ENCODE results near the gene ZIC1.

Gene ZIC1

DNA sequence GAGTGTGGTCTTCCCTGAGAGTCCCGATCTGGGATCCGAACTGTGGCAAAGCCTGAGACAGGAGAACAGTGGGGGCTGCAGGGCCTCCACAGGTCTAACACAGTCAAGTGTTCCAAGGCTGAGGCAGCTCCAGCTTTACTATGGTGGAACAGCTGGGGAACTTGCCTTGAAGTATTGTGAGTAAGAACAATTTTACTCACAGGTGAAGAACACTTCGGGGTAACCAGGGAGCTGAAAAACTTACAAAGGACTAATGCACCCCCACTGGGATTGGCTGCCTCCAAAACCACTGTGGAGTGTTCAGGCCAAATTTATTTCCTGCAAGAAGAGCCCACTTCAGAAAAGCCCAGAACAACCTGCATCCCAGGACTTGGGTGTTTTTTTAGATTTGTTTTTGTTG is 28.2 kb upstream of the ZIC1 start:
- no peak for DNase-seq

DNA sequence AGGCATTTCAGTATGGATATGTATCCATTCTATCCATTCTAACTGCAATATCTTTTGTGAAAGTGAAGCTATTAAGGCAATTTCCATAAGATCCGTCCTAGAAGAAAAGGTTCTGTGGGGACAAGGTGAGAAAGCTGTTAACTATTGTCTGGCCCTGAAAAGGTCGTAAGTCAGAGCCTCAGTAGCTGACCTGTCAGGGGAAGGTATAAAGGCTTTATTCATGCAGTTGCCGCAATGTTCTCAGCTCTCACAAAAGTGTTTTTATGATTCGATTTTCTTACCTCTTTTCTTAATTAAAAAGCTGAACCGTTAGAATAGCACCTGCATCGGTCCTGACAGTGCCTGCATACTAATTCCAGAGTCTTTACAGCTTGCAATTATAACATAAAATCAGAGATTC is 27.6 kb upstream of the ZIC1 start:
- DNase-seq = no peak

DNA sequence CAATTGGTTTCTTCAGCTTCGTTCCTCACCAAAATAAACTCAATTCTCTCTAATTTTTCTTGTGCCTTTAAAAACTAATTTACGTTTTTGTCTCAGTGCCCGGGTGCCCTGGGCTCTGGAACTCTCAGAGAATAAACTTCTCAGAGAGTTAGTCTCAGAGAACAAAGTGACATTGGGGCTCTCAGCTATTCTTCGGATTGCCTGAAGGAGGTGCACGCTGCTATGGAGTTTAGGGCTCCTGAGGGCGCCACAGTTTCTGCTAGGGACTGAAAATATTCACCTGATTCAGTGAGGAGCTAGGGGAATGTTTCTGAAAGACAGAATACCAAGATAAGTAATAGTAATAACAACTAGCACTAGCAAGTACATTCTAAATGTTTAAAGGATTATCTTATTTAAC is 25.5 kb upstream of the ZIC1 start:
- DNase-seq = no peak

DNA sequence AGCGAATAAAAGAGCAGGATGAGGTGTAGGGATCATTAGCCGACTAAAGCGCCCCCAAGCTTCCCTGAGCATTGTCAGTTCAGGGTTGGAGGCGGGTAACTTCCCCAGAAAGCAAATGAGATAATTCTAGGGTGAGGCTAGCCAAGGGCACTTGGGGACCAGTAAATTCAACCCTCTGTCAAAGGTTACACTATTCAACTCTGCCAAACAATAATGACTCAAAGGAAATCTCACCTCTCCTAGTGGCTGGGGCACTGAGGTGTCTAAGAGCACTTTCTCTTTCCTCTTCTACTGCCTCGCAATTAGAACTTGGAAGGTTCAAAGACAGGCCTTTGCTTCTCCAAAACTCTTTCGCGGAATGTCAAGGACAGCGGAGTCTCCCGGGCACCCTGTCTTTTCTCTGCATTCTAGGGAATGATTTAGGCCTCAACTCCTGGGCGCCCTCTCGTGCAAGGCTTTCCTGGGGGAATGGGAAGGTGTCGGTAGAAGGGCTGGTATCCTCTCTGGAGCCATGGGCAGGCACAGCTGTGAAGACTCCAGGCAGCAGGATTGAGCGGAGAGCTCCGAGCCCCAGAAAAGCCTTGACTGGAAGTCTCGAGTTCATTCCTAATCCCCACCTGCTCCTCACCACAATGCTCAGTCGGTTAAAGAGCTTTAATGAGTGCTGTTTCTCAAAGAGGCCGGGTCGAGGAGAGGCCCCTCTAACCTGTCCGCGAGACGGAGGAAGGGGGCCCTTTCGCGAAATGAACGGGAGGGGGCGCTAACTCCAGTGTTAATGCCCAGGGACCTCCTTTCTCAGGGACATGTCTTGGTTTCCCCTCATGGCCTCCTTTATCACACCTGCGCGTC is 24.7 kb upstream of the ZIC1 start:
- no peak for DNase-seq

DNA sequence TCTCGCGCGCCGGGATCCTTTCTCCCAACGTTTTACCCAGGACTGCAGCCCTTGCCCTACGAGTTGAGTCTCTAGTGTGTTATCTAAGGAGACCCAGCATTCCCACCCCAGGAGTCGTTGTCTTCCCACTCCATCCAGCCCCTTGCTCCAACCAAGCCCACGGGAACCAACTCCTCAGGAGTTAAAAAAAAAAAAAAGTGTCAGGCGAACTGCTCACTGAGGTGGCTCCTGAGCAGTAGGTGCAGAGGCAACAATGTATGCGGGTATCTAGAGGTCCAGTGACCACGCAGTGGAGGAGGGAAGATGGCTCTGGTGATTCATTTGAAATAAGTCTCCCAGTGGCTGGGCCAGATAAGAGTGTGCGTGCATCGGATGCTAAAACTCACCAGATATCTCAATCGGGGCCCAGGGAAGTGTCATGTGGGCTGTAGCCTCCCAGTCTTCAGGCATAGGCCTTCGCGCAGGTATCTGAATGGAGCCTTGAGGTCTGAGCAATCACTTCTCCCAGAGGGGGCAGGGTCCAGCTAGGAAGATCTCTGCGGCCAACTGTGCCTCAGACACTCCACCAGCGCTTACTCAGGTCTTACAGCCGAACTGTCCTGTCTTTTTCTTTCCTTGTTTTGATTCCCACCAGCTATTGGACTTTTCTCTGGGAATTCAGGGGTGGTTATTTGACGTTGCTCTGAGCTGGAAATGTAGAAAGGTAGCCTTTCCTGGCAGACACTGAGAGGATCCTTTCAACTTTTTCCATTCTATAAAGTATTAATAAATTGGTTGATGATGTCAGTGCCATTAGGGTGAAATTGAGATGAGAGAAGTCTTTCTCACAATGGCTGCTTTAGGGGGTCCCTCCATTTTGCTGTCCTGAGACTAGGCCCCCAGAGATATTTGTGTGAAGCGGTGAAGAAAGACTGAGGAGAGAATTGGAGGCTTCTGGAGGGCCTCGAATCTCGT is 23.8 kb upstream of the ZIC1 start:
- no peak for DNase-seq

DNA sequence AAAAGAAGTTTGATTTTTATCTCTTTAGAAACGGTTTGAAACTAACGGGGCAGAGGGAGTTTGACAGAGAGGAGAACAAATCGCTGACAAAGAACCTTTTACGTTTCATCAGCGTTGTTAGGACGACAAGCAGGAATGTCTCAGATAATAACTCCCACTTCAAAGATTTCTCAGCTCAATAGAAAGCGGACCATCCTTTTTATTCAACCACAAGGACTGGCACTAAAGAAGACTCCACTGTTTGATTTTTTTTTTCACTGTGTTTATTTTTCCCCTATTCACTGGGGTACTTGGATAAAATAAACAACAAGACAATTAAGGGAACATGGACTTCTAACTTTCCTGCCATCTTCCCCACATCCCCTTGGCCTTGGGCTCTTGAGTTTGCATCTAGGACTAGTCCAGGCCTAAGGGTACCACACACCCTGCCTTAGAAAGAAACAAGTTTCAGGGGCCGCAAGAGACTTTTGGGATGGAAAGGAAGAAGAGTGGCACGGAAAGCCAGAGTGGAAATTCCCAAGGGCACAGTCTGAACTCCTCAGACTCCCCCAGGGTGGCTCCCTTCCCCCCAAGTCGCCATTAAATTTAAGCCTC is 21.8 kb upstream of the ZIC1 start:
- no peak for DNase-seq

DNA sequence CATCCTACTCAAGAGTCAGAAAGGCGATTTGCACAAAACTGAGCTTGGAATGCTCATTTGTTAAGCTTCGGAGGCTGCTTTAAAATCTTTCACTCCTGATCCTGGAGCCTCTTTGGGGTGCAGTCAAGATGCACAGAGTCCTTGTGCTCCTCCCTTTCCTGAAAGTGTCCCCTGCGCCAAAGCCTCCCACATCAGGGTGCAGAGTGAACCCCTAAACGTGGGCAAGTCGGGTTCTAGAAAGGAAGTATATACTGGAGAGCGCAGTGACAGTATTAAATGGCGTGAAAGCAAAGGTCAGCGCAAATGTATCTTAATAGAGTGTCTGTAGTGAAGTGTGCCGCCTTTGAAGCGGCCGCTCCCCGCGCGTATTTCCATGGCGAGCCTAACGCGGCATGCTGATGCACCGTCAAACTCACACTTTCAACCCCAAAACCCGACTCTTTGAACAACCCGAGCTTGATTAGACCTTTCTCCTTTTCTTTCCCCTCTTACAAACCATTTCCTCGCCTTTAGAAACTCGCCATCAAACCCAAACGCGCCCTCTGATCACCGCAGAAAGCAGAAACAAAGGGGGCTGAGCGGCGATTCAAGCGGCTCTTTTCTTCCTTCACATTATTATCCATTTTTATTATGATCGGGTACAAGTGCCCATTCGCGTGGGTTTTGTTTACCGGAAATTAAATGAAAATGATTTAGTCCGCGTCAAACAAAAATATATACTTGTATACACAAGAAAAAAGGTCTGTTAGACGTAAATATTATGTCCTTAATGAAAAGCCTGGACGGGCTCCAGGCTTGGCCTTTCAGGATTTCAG is 21.1 kb upstream of the ZIC1 start:
- DNase-seq = no peak

DNA sequence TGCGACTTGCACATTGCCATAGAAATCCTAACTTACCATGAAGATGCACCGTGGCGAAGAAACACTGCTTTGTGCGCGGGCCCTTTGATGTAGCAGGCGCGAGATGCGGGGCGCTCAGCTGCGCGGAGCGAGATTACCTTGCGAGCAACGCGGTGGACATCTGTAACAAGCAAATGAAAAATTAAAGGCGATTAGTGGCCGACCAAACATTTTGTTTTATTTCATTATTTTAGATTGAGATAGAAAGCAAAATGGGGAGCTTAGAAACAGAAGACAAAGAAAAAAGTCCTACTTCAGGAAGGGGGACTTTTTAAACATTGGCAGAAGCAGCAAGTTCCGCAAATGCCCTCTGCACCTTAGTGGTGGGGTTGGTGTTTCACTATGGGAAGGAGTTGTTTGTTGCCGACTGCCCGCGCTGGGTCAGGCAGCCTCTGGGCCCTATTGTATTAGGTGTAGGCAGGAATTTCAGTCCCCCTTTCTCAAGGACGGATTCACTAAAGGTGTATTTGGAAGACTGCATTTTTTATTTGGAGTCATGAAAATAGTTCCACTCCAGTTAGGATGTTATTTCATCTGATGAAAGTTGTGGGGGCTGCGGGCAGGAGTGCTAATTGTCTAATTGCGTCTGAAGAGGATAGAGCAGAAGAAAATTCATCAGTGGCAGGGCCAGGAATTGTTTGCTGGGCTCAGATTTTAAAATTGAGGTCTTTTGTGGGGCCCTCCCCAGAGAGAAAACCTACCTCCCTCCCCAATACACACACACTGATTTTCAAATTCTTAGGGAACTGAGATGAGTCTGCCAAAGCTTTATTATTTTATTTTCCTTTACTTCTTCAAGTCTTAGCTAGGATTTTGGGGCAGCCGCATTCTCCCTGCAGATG is 20.2 kb upstream of the ZIC1 start:
- DNase-seq = no peak

DNA sequence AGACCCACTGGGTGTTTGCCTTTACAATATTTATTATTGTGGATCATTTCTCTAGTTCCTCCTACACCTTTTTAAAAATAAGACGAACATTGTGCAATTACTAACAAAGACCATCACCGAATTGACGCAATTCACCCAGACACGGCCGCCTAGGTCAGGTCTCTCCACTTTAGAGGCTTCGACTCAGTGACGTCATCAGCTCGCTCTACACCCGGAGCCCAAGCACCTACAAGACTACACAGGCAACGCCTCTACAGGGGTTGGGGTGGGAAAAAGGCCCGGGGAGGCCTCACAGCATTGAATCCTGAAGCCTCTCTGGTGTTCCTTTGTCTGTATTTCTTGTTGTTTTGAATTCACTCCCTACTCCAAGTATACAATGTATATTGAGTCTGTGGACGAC is 19.4 kb upstream of the ZIC1 start:
- no peak for DNase-seq

DNA sequence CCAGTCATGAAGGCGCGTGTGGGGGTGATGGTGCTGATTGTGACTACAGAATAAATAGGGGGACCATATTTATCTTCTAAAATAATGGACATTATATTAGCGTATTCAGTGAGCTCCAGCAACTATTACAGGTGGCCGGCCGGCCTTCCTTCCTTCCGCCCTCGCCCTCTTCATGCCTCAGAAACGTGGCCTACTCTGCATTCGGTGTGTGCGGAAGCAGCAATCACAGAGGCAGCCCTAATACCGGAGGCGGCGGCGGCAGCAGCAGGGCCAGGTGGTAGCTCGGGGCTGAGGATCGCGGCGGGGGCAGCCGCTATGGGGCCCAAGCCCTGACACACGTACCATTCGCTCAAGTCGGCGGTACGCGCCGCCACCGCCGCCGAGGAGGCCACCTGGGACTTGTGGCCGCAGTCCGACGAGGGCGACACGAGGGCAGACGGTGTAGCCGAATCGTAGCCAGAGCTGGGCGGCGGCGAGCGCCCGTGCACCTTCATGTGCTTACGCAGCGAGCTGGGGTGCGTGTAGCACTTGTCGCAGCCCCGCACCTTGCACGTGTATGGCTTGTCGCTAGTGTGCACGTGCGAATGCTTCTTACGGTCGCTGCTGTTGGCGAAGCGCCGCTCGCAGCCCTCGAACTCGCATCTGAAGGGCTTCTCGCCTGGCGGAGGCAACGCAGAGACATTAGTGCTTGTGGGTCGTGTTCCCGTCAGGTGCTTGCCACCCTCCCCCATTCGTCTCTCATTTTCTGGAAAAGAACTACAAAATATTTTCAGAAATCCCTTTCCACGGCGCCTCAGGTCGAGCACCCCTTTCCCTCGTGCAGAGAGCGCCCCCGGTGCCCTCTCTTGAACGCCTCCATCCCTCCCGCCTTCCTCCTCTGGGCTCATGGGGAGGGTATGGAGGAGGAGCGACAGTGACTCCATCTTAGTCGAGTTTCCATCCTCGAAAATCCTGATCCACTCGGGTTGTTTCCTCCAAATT is 18.3 kb upstream of the ZIC1 start:
- DNase-seq = no peak

DNA sequence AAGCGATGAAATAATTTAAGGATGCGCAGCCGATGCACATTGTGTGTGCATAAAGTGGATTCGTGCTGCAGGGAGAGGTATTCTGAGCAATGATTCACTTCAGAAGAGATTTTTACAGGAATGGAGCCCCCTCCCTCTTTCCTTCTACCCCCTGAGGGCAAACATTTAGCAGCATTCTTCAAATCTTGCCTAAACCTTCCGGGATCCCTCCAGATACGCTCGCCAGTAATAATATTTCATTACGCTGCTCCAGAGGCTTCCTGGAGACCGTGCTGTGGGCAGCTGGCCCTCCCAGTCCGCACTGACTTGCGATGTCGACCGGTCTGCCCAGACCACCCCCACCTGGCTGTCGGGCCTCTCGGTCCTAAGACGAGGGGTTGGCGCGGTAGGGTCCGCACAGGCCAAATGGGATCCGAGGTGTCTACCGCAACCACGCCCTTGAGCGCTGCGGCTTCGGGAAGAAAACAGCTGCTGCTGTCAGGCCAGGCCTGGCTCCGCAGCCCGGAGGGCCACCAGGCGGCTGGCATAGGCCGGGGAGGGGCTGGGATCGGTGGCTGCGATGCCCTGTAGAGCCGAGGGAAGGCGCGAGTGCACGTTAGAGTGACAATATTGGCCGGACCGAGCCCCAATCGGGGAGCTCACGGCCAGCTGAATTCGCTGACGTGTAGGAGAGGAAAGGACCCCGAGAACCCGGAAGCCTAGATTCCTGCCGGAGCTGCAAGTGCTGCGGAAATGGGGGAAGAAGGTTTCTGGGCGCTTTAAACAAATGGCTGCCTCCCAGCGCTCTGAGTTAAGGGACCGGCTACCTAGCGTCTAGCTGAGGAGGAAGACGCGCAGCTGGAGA is 17.2 kb upstream of the ZIC1 start:
- no peak for DNase-seq

DNA sequence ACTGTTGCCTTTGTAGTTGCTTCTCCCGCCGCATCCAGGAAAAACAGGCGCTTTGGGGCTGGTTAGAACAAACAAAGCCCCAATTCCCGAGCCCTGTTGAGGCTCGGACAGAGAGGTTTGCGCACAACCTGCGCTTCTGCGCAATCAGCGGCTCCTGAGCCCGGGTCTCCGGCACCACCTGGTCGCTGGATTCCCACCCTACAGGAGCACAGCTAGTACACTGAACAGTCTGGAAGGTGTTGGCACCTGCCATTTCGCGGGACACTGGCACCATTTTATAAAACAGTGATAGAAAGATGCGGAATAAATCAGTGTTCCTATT is 16.6 kb upstream of the ZIC1 start:
- no peak for DNase-seq

DNA sequence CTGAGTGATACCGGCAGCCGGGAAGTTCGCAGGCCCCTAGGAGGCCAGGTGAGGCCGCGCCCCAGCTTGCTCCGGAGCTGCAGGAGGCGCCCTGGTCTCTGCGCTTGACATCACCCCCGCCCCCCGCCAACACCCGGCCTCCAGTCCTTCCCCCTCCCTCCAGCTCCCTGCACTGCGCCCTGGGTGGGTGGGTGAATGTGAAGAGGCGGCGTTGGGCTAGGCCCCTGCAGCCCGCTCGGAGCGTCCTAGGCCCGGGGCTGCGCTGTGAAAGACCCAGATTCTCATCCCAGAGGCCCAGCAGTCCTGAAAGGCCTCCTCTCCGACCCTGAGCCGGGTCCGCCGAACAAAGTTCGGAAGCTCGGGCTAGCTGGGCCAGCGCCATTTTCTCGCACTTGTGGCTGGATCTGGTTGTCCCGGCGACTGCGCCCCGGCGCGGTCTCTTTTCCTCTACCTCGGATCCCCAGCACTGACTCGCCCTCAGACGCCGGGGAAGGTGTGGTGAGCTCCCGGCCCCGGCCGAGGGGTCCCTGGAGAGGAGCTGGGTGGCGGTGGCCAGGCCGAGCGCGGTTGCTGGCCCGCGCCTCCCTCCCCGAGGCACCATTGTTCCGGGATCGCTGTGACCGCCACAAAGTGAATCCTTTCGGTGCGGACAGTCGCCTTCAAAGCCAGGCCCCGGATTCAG is 15.8 kb upstream of the ZIC1 start:
- no peak for DNase-seq

DNA sequence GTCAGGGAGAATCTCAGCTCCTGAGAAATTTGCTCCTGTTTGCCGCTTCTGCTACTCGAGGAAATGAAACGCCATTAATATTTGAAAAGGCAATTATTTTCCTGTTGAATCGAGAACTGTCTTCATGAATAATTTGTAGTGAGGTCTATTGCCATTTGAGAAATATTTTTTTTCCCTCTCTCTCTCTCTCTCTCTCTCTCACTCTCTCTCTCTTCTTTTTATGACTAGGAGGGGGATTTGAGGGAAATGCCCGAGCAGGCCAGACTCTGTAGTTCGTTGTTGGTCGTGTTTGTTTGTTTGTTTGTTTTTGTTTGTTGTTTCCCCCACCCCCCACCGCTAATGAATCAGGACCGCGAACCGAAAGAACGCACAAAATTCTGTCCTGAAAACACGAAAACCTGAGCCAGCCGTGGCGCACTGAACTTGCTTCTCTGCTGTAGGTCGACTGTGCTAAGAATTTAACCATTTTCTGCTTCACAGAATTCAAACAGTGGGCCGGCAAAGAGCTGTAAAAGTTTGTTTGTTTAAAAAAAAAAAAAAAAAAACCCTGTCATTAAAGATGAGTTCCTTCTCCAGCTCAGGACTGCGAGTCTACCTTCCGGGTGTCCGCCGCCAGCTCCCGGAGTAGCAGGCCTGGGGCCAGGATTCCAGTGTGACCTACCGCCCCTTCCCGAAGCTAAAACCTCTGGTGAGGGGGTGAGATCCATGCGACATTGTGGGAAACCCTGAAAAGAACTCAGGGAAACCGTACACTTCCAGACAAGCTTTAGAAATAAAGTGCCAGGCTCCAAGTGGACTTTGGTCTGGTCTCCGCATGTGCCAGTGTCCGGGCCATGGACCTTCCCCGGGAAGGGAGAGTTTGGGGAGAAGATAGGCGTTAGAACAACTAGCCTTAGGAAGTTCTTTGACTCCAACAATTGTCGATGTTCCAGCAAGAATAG is 15.0 kb upstream of the ZIC1 start:
- no peak for DNase-seq

DNA sequence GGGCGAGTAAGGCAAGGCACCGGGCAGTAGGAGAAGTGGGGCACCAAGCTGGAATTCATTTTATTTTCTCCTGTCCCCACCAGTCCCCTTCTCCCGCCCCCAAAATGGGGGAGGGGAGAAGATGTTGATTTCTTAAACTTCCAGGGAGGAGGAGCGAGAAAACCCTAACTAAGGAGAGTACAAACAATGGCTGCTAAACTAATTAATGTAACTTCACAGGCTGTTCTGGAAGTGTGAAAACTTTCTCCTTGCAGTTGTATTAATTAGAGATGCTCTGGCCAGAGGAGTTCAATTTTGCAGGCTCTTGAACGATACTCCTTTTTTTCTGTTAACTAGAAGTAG is 14.3 kb upstream of the ZIC1 start:
- no peak for DNase-seq

DNA sequence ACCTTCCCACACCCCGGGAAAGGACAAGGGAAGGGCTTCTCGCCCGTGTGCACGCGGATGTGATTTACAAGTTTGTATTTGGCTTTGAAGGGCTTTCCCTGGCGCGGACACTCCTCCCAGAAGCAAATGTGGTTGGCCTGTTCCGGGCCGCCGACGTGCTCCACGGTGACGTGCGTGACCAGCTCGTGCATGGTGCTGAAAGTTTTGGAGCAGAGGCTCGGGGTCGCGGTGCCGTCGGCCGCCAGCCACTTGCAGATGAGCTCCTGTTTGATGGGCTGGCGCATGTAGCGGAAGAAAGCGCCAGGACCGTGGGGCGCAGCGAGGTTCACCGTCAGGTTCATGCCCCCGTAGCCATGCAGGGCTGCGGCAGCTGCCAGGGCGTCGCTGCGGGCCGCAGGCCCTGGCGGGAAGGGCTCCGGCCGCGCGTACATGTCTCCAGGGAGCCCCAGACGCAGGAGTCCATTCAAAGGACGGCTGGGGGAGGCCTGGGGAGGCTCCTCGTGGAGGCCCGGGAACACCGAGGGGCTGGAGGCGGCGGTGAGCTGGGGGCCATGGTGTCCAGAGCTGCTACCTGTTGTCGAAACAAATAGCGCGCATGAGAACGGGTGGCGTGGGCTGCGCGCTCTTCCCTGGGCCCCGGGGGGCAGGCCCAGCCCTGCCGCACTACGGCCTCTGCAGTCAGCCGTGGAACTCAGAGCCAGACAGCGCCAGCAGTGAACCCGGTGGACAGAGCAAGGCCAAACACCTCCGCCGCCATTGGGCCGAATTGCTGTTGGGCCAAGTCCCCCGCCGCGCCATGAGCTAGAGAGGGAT is 13.1 kb upstream of the ZIC1 start:
- no peak for DNase-seq

DNA sequence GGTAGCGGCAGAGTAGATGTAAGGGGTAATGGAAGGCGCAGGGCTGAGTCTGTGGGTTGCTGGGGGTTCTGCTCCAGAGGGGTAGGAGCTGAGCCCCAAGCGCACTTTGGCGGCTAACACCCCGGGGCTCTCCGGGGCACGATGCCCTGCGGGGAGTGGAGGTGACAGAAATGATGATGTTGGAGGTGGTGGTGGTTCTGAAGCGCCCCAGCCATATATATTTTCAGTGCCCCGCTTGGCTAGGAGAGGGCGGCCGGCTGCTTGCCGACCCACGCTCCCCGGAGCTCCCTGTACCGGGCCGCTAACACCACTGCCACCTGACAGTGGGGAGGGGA is 12.5 kb upstream of the ZIC1 start:
- no peak for DNase-seq
